ENCODE measurements around the gene ETS1. TPM values are rescaled to one million over a fixed set of nuclear protein-coding genes. Genes with fewer than 3 reads are reported as not detected.

Gene ETS1
- total RNA-seq, 1 donor from 2014 or later: 3.0 TPM

DNA sequence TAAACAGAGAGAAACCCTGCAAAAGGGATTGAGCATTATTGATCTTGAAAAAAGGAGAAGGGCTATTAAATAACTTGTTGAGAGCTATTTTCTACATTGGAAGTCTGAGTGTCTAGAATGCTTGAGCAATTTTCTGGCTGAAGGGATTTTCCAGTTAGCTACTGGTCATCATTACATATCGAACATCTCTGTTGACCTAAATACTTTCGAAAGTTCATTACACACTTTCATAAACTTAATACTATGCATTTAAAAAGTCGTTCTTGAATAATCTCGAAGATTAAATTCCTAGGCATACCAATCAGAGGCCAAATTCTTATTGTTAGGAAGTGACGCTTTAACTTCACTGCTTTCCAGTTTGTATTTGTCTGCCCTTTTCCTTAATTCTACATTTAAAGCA is 13.7 kb downstream of the ETS1 start:
- no peak overlapping the region for H3K4me3 Mint-ChIP-seq (ENCODE audit: low read depth)
- peaks cover 78% of the 10 kb centered on the region for H3K27me3 Mint-ChIP-seq
- H3K9me3 Mint-ChIP-seq (ENCODE audit: low read depth): peaks cover 3% of the 10 kb centered on the region
- H3K4me1 Mint-ChIP-seq (ENCODE audit: low read depth): peaks cover 5% of the 10 kb centered on the region
- DNase-seq (ENCODE audit: low spot score, unreplicated experiment): no peak
- TF ChIP-seq, protein P1, sequence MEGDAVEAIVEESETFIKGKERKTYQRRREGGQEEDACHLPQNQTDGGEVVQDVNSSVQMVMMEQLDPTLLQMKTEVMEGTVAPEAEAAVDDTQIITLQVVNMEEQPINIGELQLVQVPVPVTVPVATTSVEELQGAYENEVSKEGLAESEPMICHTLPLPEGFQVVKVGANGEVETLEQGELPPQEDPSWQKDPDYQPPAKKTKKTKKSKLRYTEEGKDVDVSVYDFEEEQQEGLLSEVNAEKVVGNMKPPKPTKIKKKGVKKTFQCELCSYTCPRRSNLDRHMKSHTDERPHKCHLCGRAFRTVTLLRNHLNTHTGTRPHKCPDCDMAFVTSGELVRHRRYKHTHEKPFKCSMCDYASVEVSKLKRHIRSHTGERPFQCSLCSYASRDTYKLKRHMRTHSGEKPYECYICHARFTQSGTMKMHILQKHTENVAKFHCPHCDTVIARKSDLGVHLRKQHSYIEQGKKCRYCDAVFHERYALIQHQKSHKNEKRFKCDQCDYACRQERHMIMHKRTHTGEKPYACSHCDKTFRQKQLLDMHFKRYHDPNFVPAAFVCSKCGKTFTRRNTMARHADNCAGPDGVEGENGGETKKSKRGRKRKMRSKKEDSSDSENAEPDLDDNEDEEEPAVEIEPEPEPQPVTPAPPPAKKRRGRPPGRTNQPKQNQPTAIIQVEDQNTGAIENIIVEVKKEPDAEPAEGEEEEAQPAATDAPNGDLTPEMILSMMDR (IDR thresholded peaks at IDR 0.05; ENCODE audit: unreplicated experiment): no peak
- peaks cover 1% of the 10 kb centered on the region for H3K36me3 Mint-ChIP-seq (ENCODE audit: insufficient read depth)
- H3K27ac Mint-ChIP-seq: no peak overlapping the region

DNA sequence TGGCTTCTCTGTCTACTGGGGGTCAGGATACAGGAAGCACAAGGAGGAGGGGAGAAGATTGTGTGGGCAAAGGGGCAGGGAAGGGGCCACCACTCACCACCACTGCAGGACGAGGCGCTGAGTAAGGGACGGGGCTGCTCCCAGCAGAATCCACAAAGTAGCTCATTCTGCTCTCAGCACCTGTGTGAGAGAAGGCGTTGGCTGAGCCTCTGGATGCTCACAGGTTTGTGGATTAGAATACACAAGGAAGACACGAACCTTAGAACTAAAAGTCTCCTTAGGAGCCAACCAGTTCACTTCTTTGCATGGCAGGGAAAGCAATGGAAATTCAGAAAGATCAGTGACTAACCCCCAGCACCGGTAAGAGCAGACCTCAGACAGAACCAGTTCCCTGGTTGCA is 14.4 kb downstream of the ETS1 start:
- no peak overlapping the region for H3K27ac Mint-ChIP-seq
- TF ChIP-seq, protein P1 (IDR thresholded peaks at IDR 0.05; ENCODE audit: unreplicated experiment): no peak

DNA sequence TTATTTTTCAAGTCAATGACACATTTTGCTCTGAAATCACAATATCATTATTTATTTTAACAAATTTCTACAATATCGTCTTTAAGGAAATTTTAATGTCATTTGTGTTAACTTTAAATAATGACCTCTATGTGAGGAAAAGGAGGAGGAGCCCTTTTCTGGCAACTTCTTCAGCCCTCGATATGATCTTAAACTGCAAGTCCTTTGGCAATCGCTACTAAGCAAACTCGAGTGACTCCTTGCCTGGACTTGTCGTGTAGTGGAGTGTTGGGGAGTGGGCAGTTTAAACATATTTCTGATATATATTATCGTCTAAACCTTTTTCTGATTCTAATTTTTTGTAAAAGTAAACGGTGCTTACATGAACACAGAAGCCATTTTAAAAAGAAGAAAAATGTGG is 16.7 kb downstream of the ETS1 start:
- Mint-ChIP-seq H3K36me3 (ENCODE audit: insufficient read depth) (peaks cover 1% of the 10 kb centered on the region), H3K9me3 (ENCODE audit: low read depth) (peaks cover 3% of the 10 kb centered on the region), H3K27ac (no peak overlapping the region), H3K4me1 (ENCODE audit: low read depth) (peaks cover 6% of the 10 kb centered on the region), H3K4me3 (ENCODE audit: low read depth) (no peak overlapping the region), H3K27me3 (peaks cover 81% of the 10 kb centered on the region)
- TF ChIP-seq, protein P1 (IDR thresholded peaks at IDR 0.05; ENCODE audit: unreplicated experiment): no peak
- no peak for DNase-seq (ENCODE audit: low spot score, unreplicated experiment)

More for the DNA sequence above, 14.4 kb downstream of the ETS1 start:
- Mint-ChIP-seq H3K27me3 (peaks cover 83% of the 10 kb centered on the region), H3K4me3 (ENCODE audit: low read depth) (no peak overlapping the region), H3K36me3 (ENCODE audit: insufficient read depth) (peaks cover 1% of the 10 kb centered on the region), H3K9me3 (ENCODE audit: low read depth) (peaks cover 3% of the 10 kb centered on the region), H3K4me1 (ENCODE audit: low read depth) (peaks cover 5% of the 10 kb centered on the region)
- DNase-seq (ENCODE audit: low spot score, unreplicated experiment): no peak

DNA sequence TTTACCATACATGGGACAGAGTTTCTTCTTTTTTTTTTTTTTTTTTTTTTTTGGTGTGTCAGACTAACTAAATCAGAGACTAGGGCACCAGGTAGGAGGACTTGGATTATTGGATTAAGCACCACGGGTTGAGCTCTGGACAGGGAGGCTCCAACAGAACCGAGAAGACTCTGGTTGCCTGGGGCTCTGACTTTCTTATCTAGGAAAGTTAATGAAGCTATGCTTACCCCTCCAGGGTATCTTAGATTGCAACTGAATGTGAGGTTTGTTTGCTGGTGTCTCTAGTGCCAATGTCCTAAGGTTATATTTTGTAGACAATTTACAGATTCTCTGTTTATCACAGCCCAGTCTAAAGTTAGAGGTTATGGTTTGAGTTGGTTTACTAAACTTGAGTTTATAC is 18.1 kb downstream of the ETS1 start:
- Mint-ChIP-seq H3K4me3 (ENCODE audit: low read depth) (no peak overlapping the region), H3K36me3 (ENCODE audit: insufficient read depth) (peaks cover 1% of the 10 kb centered on the region), H3K9me3 (ENCODE audit: low read depth) (peaks cover under 1% of the 10 kb centered on the region), H3K27me3 (peaks cover 80% of the 10 kb centered on the region), H3K4me1 (ENCODE audit: low read depth) (peaks cover 7% of the 10 kb centered on the region), H3K27ac (no peak overlapping the region)
- TF ChIP-seq, protein P1 (IDR thresholded peaks at IDR 0.05; ENCODE audit: unreplicated experiment): no peak
- no peak for DNase-seq (ENCODE audit: low spot score, unreplicated experiment)

DNA sequence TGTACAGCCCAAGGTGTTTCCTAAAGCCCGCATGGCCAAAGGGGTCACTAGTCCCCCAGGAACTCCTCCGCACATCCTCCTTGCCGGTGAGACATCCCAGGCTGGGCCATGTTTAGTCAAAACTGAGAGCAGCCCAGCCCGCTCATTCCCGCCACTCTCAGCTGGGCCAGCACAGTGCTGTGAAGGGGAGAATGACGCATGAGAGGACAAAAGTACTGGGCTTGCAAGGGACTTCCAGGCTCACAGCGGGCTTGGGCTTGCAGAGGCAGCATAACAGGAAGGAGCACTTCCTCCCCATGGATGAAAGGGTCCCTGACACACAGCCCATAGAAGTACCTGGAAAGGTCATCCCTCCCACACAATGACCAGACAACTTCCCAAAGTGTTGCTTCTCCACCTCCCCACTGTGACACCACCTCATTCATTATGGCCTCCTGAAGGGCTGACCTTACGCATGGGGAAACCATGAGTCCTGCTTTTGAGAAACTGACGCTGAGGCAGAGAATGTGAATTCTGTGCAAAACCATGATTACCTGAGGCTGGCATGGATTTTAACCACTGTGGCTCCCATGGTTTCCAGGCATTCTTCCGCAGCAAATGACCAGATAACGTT is 19.1 kb downstream of the ETS1 start:
- no peak for DNase-seq (ENCODE audit: low spot score, unreplicated experiment)
- Mint-ChIP-seq H3K4me3 (ENCODE audit: low read depth) (no peak overlapping the region), H3K36me3 (ENCODE audit: insufficient read depth) (peaks cover under 1% of the 10 kb centered on the region), H3K4me1 (ENCODE audit: low read depth) (peaks cover 7% of the 10 kb centered on the region), H3K27ac (no peak overlapping the region), H3K27me3 (peaks cover 80% of the 10 kb centered on the region), H3K9me3 (ENCODE audit: low read depth) (no peaks in the 10 kb centered on the region)
- TF ChIP-seq, protein P1 (IDR thresholded peaks at IDR 0.05; ENCODE audit: unreplicated experiment): no peak
